NOMO-1 treated with DMSO at 0.1 percent for 48 hours (cell line): ENCODE measurements around the gene ANKS1B.
A peak's percentile ranks its signal among the peaks of the same experiment; 100 is the strongest.

Source experiments
- DNase-seq: peaks from one replicate; lab custom pipeline; 2025; ENCODE audit not compliant: unreplicated experiment; lab: John Stamatoyannopoulos, UW

Gene ANKS1B

GRCh38 chr12:99966429-99966828 is 18.3 kb downstream of the ANKS1B start:
- DNase-seq: no peak

DNA sequence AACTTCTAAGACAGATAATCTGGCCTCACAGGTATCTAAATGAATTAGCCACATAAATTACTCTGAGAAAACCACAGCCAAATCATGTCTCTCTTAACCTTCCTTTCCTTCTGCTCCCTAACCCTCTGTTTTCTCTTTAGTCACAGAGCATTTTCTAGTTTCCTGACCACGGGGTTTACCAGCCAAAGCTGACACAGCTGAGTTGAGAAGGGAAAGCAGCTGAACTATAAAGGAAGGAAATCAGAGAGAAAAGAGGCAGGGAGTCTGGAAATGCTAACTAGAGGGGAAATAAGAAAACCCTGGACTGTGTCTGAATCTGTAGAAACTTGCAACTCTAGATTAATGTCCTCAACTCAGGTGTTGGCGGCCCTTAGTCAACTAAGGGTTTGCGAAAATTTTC is 24.4 kb downstream of the ANKS1B start:
- no peak for DNase-seq

DNA sequence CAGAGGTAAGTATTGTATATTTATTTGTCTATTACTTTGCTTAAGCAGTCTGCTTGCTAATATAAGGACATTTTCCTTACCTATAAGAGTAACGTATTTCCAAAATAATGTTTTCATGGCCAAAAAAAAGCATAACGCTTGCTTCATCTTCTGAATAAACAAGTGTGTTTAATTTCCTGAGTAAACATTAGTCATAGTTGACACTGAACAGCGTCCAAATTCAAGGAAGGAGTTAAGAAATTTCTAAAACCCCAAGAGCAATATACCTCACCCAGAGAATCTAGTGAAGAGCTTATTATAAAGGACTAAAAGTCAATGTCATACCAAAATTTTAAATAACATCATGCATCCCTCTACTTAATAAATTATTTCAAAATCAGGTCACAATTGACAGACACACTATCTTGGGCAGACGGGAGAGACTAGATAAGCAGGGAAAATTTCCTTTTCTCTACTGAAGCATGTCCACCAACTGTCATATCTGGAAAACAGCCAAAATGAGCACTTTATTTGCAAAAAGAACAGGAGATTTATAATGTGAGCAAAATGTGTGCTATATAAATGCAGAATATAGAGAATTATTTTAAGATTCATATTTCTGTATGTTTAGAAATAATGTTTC is 25.1 kb downstream of the ANKS1B start:
- DNase-seq: no peak

GRCh38 chr12:99957866-99958466 is 26.8 kb downstream of the ANKS1B start:
- no peak for DNase-seq

DNA sequence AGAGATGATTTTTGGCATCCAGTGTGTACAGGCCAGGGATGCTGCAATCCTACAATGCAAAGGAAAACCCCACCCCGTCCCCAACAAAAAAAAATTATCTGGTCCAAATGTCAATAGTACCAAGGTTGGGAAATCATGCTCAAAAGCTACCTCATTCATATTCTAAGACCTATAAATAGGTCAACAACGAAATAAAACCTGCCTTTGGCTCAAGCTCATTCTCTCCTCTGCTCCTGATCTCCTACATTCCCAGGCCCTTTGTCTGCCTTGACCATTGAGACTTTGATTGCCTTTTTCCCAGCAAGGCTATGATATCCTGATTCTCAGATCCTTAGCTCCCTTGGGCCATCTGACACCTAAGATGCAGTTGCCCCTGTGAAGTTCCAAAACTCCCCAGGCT is 30.0 kb downstream of the ANKS1B start:
- no peak for DNase-seq

- DNase-seq: no peak
Observed at GRCh38 chr12:99948370-99948769, 36.4 kb downstream of the ANKS1B start.

GRCh38 chr12:99946131-99946530 is 38.6 kb downstream of the ANKS1B start:
- DNase-seq: no peak

GRCh38 chr12:99935608-99936007 is 49.1 kb downstream of the ANKS1B start:
- DNase-seq: no peak

DNA sequence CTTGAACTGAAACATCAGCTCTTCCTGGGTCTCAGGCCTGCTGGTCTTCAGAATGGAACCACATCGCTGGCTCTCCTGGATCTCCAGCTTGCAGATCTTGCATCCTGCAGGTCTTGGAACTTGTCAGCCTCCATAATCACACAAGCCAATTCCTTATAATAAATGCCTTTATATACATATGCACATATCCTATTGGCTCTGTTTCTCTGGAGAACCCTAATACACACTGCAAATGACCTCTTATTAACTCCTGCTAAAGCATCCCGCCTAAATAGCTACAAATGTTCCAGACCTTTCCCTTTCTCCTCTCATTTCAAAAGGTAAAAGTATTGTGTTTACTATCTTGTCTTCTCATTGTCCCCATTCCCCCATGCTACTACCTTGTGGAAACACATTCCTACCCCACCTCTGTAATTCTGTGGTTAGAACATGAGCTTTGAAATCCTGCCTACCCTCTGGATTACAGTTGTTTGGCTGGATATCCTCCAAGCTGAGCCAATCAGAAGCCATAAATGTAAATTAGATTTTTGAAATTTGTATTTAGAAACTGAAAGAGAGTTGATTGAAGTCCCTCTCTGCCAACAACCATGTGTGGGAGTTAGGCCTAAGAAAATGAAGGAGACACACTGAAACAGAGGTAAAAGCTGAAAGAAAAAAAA is 58.1 kb downstream of the ANKS1B start:
- DNase-seq: no peak

DNA sequence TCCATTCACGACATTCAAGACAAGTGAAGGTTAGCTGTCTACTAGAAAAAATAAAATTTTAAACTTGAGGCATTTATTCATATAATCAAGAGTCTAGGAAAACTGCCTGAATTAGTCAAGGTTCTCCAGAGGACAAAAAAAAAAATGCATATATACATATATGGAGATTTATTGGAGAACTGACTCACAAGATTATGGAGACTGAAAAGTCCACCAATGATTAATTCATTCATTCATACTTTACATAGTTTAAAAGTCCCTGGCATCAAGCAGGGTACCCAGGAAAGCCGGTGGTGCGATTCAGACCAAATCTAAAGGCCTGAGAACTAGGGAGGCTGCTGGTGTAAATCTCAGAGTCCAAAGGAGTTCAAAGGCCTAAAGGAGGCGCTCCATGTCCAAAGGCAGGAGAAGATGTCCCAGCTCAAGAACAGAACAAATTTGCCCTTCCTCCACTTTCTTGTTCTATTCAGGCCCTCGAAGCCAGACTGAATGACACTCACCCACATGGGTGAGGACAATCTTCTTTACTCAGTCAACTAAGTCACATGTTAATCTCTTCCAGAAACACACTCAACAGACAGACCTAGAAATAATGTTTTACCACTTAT is 64.3 kb downstream of the ANKS1B start:
- DNase-seq: no peak

DNA sequence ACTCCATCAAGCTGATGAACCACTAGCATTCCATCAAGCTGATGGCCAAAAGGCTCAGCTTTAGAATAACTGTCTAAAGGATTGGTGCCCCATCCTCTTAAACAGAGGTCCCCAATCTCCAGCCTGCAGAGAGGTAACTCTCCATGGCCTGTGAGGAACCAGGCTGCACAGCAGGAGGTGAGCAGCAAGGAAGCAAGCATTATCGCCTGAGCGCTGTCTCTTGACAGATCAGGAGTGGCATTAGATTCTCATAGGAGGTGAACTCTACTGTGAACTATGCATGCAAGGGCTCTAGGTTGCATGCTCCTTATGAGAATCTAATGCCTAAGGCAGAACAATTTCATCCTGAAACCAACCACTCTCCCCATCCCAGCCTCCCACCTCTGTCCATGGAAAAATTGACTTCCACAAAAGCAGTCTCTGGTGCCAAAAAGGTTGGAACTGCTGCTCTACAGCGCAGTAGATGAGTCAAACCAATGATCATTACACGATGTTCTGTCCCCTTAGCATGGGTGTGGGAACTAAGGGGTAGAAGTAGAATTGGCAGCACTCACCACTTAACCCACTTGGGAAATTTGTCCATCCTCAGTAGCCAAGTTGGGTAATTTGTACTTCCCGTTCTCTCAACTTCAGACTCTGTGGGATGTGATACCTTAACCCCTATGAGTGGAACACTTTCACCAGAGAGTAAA is 66.9 kb downstream of the ANKS1B start:
- DNase-seq: no peak

GRCh38 chr12:99916555-99916954 is 68.2 kb downstream of the ANKS1B start:
- DNase-seq: no peak

GRCh38 chr12:99915251-99916082 is 69.3 kb downstream of the ANKS1B start:
- DNase-seq: no peak

DNA sequence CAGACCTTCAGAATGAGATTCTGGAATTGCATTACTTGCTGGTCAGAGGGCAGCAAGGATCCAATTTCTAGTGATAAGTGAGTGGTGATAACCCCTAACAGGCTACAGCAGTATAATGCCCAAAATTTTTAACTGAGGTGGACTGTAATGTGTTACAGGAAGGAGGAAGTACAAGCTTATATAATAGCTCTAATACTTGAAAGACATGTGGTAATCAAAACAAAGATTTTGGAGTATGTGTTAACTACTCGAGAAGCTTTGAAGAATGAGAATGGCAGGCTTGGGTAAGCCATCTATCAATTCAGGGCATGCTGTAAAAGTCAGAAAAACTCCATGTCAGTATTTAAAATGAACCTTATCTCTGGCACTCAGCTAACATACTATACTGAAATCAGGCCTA is 70.5 kb downstream of the ANKS1B start:
- DNase-seq: no peak

GRCh38 chr12:99911967-99912366 is 72.8 kb downstream of the ANKS1B start:
- DNase-seq: no peak

GRCh38 chr12:99911081-99911480 is 73.7 kb downstream of the ANKS1B start:
- DNase-seq: no peak

DNA sequence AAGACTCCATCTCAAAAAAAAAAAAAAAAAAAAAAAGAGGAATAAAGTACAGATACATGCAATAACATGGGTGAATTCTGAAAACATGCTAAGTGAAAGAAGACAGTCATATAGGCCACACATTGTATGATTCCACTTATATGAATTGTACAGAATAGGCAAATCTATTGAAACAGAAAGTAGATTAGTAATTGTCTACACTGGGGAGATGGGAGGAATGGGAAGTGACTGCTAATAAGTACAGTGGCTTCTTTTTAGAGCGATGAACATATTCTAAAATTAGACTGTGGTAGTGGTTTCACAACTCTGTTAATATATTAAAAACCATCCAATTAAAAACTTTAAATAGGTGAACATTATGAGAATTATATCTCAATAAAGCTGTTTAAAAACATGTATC is 74.4 kb downstream of the ANKS1B start:
- peak; percentile 9 for DNase-seq

GRCh38 chr12:99906786-99907579 is 77.8 kb downstream of the ANKS1B start:
- no peak for DNase-seq

- DNase-seq: no peak
Observed at GRCh38 chr12:99901181-99901580, 83.6 kb downstream of the ANKS1B start.

DNA sequence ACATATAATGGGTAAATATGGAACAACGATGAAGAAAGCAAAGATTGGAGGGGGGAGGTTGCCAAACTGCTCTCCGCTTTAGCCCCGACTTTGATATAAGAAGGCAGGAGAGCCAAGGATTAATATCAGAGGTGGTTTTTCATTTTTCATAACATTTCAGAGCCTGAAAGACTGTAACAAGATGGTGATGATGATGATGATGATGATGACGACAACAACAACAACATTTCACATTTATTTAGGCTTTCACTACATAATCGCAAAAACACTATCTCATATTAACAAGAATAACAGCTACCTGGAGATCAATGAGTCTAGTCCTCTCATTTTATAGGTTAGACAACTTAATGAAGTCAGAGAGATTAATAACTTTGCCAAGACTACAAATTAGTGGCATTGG is 86.1 kb downstream of the ANKS1B start:
- no peak for DNase-seq
